GM19035 (cell line): ENCODE measurements around the gene EPN3.

Experiments used
- ATAC-seq: cut with Tn5 transposase; IDR thresholded peaks from one replicate; pipeline ENCODE4 v1.9.1; 2021; ENCODE audit not compliant: unreplicated experiment

The EPN3 gene

DNA sequence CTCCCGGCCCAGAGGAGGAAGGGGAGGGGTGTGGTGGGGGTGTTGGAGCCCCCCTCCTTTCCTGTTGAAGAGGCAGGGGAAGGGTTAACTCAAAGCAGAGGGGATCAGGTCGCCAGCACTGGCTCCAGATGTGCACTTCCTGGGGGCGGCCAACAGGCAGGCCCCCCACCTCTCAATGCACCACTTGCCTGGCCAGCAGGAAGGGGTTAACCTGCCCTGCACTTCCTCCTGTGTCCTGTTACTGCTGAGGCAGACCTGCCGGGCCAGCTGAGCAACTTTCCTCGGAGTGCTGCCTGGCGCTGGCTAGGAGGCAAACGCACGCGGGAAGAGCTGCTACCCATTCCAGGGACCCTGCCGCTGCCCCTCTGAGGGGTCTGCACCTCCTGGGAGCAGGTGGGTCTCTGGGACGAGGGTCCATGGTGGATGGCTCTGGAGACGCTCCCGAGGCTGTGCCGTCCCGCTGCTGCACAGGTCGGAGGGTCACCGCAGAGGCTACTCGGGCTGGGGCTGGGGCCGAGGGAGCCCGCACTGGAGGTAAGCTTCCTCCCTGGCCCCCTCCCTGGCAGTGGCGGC lies at the start of gene EPN3:
EPN3 (plus strand) TSS at position 284 of the 573 bp plus-strand sequence. CDS start 3,822 bp downstream, outside the sequence.
- ATAC-seq: no peak

DNA sequence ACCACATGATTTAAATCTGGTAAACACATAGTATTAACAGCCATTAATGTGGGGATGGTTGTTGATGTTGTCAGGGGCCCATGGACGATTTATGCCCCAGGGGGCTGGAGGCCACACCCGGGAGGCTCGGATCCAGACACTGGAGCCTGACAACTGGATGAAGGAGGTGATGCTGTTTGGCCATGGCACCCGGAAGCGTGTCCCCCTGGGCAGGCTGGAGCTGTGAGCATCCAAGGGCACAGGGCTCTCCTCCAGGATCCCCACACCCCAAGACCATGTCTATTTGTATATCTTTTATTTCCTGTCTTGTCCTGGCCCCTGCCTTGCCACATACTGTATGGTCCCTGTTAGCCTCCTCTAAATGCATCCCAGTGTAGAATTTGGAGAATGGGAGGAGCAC lies 49.3 kb upstream of the EPN3 start:
- no peak for ATAC-seq

- ATAC-seq: no peak
These were observed 48.0 kb upstream of the EPN3 start for GRCh38 chr17:50484386-50485155.

- ATAC-seq: no peak
These were observed 45.1 kb upstream of the EPN3 start for GRCh38 chr17:50487213-50488096.

- no peak for ATAC-seq
These were observed 43.7 kb upstream of the EPN3 start for GRCh38 chr17:50488880-50489279.

- no peak for ATAC-seq
These were observed 41.0 kb upstream of the EPN3 start for GRCh38 chr17:50491505-50491904.

DNA sequence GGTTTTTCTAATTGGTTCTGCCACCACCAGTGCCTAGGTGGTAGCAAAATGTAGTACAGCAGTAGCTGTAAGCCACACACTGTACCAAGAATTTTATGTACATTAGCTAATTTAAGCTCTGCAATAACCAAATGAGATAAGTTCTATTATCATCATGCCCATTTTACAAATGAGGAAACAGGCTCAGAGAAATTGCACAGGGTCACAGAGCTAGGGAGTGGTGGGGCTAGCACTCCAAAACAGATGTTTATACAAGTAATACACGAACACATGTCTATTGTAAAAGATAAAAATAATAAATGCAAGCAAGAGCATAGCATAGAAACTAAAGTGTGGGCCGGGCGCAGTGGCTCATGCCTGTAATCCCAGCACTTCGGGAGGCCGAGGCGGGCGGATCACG lies 40.3 kb upstream of the EPN3 start:
- ATAC-seq: no peak

DNA sequence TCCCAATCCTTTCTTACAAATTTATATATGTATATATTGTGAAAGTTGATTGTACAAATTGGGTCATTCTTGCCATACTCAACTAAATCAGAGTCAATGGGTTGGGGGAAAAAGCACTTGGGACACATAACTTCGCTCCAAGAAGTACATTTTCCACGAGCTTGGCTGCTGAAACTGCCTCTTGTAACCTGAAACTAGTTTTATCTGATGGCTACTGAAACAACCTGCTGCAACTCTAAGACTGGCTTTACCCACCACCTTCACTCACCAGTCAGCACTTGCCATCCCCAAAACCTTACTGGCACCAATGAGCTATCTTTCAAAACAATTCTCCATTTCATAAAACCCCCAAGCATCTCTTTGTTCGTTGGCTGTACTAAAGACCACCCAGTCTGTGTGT lies 38.8 kb upstream of the EPN3 start:
- ATAC-seq: no peak

- no peak for ATAC-seq
These were observed 37.2 kb upstream of the EPN3 start for GRCh38 chr17:50495217-50495823.

- ATAC-seq: no peak
These were observed 36.6 kb upstream of the EPN3 start for GRCh38 chr17:50495918-50496317.

DNA sequence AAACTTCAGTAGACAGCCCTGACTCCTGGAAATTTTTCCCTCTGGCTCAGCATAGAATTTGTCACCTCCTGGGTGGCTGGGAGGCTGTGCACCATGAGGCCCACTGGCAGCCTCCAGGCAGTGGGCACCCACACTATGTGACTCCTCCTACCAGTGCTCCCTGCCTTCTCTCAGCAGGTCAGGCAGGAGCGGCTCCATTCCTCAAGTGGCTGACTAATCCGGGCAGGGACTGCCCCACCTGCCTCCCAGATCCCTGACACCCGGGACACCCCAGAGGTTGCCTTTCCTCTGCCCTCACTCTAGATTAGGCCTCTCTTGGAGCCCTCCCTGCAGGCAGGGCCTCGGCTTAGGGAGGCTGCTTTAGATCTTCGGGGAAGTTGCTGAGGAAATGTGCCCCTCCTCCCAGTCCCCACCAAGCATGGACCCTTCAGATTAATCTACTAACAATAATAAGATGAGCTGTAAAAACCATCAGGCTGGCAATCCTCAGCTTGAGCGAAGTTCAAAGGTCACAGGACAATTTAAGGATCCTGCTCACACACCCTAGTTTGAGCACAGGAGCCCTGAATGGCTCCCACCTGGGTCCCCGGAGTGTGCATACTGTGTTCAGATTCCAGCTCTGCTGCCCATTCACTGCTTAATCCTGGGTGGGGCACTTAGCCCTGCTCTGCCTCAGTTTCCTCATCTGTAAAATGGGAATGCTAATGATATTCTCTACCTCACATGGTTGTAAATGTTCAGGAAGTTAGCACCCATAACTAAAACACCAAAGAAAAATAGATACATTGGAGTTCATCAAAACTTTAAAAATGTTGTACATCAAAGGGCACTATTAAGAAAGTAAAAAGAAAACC lies 34.3 kb upstream of the EPN3 start:
- no peak for ATAC-seq

DNA sequence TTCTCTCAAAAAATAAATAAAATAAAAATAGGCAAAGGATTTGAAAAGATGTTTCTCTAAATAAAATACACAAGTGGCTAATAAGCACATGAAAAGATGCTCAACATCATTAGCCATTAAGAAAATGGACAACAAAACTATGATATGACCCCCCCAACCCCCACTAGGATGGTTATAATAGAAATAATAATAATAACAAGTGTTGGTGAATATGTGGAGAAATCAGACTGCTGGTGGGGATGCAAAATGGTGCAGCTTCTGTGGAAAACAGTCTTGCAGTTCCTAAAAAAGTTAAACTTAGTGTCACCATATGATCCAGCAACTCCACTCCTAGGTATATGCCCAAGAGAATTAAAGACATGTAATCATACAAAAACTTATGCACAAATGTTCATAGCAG lies 33.3 kb upstream of the EPN3 start:
- ATAC-seq: no peak

- no peak for ATAC-seq
These were observed 32.8 kb upstream of the EPN3 start for GRCh38 chr17:50499721-50500120.

GRCh38 chr17:50501054-50501453 lies 31.5 kb upstream of the EPN3 start:
- ATAC-seq: no peak

- no peak for ATAC-seq
These were observed 30.1 kb upstream of the EPN3 start for GRCh38 chr17:50502301-50502990.

DNA sequence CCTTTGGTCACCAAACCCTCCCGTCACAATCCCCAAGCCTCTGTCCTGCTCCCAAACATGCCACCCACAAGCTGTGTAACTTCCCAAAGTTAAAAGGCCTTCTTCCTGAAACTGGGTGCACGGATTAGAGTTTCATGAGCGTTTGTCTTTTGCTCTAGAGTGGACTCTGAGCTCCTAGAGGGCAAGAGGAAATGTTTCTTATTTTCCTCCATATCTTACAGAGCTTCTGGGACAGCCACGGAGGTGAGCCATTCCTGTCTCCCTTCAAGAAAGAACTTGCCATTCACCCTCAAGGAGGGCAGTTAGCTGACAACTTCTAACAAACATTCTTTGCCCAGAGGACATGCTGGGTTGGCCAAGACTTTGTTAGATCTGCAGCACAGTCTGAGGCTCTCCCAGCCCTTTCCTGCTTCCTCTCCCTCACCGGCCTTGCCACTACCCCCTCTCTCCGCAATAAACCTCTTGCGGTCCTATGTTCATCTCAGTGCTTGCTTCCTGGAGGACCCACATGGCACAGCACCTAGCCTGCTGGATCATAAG lies 26.9 kb upstream of the EPN3 start:
- ATAC-seq: no peak

DNA sequence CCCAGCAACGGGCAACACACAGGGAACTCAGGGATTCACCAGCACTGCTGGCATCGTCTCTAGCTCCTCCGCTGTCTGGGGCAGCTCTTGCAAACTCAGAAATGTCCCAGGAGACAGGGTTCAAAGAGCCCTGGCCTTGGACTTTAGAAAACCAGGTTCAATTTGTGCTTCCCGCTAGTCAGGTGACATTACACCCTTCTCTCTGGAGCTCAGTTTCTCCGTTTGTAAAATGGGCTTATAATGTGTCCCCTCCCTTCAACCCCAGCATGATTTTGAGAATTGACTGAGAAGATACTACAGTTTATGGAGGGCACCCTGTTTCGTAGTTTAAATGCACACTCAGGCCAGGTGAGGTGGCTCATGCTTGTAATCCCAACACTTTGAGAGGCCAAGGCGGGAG lies 26.2 kb upstream of the EPN3 start:
- ATAC-seq: no peak

GRCh38 chr17:50507871-50508572 lies 24.5 kb upstream of the EPN3 start, which contains the start of gene MYCBPAP:
Gene MYCBPAP, plus strand, starts transcription at chr17:50508439. Its CDS starts 236 bp downstream, at chr17:50508675.
- ATAC-seq: no peak
